Tibial nerve (tissue), 4 donors: ENCODE results near the gene SPATA16.

Source experiments
- CTCF ChIP-seq, 5 experiments: fragments of 200-600 bp in 3 of 5; fragments of 450-650 bp in 2 of 5; sonication (generic) in 3 of 5; IDR thresholded peaks; one replicate each; pipeline ENCODE4 v1.5.1; 2016 to 2019; ENCODE audit warnings: antibody characterized with exemption in 5 of 5, mild to moderate bottlenecking in 3 of 5, moderate library complexity in 2 of 5
- EP300 ChIP-seq, 2 donors: sonication (generic); formaldehyde crosslinking; IDR thresholded peaks; one replicate each; pipeline ENCODE4 v1.6.1; 2017; ENCODE audit warnings: antibody characterized with exemption in 2 of 2, mild to moderate bottlenecking in 1 of 2
- POLR2A ChIP-seq, 2 donors: fragments of 450-650 bp; IDR thresholded peaks; one replicate each; pipeline ENCODE4 v1.6.1; 2017; ENCODE audit warnings: antibody characterized with exemption in 2 of 2, mild to moderate bottlenecking in 2 of 2, moderate library complexity in 2 of 2

GRCh38 chr3:173027429-173027828 lies 113.6 kb downstream of the SPATA16 start:
- TF ChIP-seq POLR2A (IDR thresholded peaks at IDR 0.05): no peak
- no peak for TF ChIP-seq CTCF (IDR thresholded peaks at IDR 0.05)
- TF ChIP-seq EP300 (IDR thresholded peaks at IDR 0.05): no peak
